ENCODE measurements around the gene CCDC82. TPM values are rescaled to one million over a fixed set of nuclear protein-coding genes. Genes with fewer than 3 reads are reported as not detected.

The CCDC82 gene
- total RNA-seq, 6 experiments from 2014 or later: 14.0 to 18.2 (median 17.2) TPM

DNA sequence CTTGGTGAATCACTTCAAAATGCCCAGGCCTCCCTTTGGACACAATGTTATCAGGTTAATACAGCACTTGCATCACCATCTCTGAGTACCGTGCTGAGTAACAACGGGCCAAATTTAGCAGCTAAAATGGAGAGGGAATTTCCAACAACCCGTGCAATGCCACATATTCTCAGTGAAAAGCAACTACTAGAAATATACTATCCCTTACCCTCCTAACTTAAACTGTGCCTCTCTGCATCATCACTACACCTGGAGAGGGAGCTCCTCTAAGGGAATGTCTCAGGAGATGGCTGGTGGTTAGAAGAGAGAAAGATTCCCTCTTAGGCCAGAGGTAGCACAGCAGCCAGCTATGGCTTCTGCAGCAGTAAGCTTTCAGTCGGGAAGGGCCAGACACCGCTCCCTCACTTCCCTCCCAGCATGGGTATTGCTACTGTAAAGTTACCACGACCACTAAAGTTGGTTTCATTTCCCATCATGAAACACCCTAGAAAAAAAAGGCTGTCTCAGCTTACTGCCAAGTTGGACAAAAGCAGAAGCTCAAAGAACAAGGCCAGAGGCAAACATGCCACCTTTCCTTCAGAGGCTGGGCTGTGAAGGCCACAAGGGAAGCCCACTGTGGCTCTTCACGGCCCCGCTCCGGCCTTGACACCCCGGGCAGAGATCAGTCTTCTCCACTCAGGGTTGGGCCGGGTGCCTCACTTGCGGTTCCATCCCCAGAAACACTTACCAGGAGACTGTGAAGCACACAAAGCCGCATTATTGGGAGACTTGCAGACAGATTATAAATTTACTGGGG lies 50.6 kb downstream of the CCDC82 start:
- H3K27me3 Mint-ChIP-seq (ENCODE audit: insufficient read depth): no peaks in the 10 kb centered on the region; the same call in 1 of the 2 replicates
- peaks cover 80% of the 10 kb centered on the region for H3K4me1 Mint-ChIP-seq (ENCODE audit: low read depth)
- peak; percentile 46 for DNase-seq
- peak overlapping the region; percentile 95 for H3K4me3 Mint-ChIP-seq
- TF ChIP-seq CTCF (IDR thresholded peaks at IDR 0.05): peak; percentile 15; the same call in 1 of the 2 replicates
- H3K27ac Mint-ChIP-seq: peak overlapping the region; percentile 95
- H3K9me3 Mint-ChIP-seq: no peaks in the 10 kb centered on the region
- H3K36me3 Mint-ChIP-seq (ENCODE audit: low read depth): peaks cover 64% of the 10 kb centered on the region

GRCh38 chr11:96337541-96338431 lies 51.9 kb downstream of the CCDC82 start:
- H3K4me3 Mint-ChIP-seq: peak overlapping the region; percentile 95

GRCh38 chr11:96335388-96335787 lies 54.3 kb downstream of the CCDC82 start:
- H3K9me3 Mint-ChIP-seq: no peaks in the 10 kb centered on the region
- peaks cover 45% of the 10 kb centered on the region for H3K36me3 Mint-ChIP-seq (ENCODE audit: low read depth)

More at GRCh38 chr11:96337541-96338431, 51.9 kb downstream of the CCDC82 start:
- peaks cover 87% of the 10 kb centered on the region for H3K4me1 Mint-ChIP-seq (ENCODE audit: low read depth)
- H3K27me3 Mint-ChIP-seq (ENCODE audit: insufficient read depth): no peaks in the 10 kb centered on the region; the same call in 1 of the 2 replicates
- peak overlapping the region; percentile 95 for H3K27ac Mint-ChIP-seq
- DNase-seq: no peak
- no peak for TF ChIP-seq CTCF (IDR thresholded peaks at IDR 0.05)
- H3K9me3 Mint-ChIP-seq: no peaks in the 10 kb centered on the region
- peaks cover 65% of the 10 kb centered on the region for H3K36me3 Mint-ChIP-seq (ENCODE audit: low read depth)

GRCh38 chr11:96334219-96334618 lies 55.5 kb downstream of the CCDC82 start:
- peak overlapping the region; percentile 76; the same call in 1 of the 2 replicates for H3K27ac Mint-ChIP-seq
- H3K9me3 Mint-ChIP-seq: no peaks in the 10 kb centered on the region
- peak overlapping the region; percentile 54 for H3K4me3 Mint-ChIP-seq
- H3K4me1 Mint-ChIP-seq (ENCODE audit: low read depth): peaks cover 92% of the 10 kb centered on the region
- TF ChIP-seq CTCF (IDR thresholded peaks at IDR 0.05): no peak
- H3K36me3 Mint-ChIP-seq (ENCODE audit: low read depth): peaks cover 45% of the 10 kb centered on the region
- H3K27me3 Mint-ChIP-seq (ENCODE audit: insufficient read depth): no peaks in the 10 kb centered on the region
- no peak for DNase-seq

More at GRCh38 chr11:96335388-96335787, 54.3 kb downstream of the CCDC82 start:
- no peak for DNase-seq
- no peak overlapping the region for H3K4me3 Mint-ChIP-seq
- H3K27ac Mint-ChIP-seq: 0 out of 2 replicates have a peak overlapping the region, but pooled peaks have one; percentile 8
- H3K4me1 Mint-ChIP-seq (ENCODE audit: low read depth): peaks cover 92% of the 10 kb centered on the region
- TF ChIP-seq CTCF (IDR thresholded peaks at IDR 0.05): no peak
- H3K27me3 Mint-ChIP-seq (ENCODE audit: insufficient read depth): no peaks in the 10 kb centered on the region

DNA sequence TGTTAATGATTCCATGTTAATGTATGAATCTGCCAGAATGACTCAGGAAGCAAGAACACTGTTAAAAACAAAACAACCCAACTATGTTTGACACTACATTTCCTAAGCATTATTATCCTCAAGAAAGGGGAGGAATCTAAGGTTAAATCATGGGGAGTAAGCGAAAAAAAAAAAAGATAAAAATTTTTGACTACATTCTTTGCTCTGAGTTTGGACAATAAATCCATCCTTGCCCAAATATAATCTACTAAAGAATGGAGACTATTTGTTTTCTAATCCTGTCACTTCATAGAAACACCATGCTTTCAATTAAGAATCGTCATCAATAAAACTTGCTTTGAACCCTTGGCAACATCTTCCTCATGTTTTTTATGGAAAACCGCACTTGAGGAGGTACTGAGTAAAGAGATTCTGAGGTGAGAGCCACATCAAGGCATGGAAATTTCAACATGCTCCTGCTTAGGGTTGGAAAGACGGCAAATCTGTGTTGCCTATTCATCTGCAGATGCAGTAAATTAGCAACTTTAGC lies 56.5 kb downstream of the CCDC82 start:
- H3K4me3 Mint-ChIP-seq: peak overlapping the region; percentile 54
- TF ChIP-seq CTCF (IDR thresholded peaks at IDR 0.05): no peak
- H3K36me3 Mint-ChIP-seq (ENCODE audit: low read depth): peaks cover 45% of the 10 kb centered on the region
- peak; percentile 63 for DNase-seq
- H3K4me1 Mint-ChIP-seq (ENCODE audit: low read depth): peaks cover 92% of the 10 kb centered on the region
- H3K27ac Mint-ChIP-seq: peak overlapping the region; percentile 76
- H3K27me3 Mint-ChIP-seq (ENCODE audit: insufficient read depth): no peaks in the 10 kb centered on the region
- no peaks in the 10 kb centered on the region for H3K9me3 Mint-ChIP-seq
